Fibroblast of skin of back (primary cell): ENCODE results near the gene RECK.
"Not testable (repeated sequence)": the region's sequence is repeated elsewhere in the genome, so short reads cannot be mapped to it uniquely, and the experiment has no call there.

Experiments
- DNase-seq: peaks from one replicate; pipeline ENCODE4 v3.0.0-alpha.2; 2013

RECK gene

DNA sequence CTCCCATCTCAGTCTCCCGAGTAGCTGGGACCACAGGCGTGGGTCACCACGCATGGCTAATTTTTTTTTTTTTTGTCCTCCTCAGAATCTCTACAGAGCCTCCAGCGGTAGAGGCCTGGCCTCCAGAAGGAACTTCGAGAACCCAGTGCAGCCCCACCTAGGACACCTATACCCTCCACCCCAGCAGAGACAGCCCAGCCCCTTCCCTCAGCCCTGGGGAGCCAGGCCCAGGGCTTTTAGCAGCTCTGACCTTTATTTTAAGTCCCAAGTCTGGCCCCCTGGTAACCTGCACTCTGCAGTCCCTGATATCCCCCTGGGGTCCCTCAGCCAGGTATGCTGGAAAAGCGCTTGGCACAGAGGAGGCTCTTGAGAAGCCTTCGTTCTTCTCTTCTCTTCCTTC is 105.0 kb downstream of the RECK start:
- DNase-seq = no peak

DNA sequence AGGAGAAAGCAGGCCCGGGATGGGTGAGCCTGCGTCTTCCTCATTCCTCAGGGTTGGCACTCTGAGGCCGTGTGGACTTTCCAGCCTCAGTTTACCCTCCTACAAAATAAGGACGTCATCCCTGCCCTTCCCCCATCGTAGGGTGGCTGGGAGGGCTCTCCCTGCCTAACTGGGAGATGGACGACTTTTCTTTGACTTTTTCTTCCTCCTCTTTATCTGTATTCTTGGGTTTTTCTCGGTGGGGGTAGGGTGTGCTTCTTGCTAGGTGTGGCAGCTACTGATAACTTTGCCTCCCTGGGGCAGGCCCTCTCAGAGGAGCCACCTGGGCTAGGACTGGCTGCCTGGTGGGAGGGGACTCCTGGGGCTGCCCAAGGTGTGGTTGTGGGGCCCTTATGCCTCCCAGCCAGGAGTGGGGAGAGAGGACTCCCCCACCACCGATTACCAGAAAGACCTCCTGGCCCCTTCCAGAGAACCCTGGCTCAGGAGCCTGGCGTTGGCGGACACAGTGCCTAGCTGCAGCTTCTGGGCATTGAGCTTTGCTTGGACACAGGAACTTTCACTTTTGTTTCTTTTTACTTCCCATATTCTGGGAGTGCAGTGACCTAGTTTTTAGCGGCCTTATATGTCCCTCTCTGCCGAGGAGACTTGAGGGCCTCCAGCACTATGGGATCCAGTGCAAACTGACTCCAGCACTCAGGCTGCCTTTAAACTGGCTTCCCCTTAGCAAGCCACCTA is 106.0 kb downstream of the RECK start:
- DNase-seq = no peak

DNA sequence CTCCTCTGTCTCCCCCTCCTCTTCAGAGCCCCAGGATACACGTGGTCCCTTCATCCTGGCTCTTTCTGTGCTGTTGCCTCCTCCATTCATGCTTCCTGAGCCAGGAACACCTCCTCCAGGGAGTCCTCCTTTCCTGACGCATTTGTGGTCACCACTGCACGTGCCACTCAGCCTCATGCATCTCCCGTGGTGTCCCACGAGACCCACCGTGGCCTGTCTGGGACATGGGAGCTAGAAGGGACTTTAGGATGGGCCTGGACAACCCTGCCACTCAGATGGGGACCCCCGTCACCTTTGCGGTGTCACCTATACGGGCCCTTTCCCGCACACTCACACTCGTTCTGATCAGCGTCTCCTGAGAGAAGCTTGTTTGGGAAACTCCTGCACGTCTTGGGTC is 106.5 kb downstream of the RECK start:
- DNase-seq = no peak

DNA sequence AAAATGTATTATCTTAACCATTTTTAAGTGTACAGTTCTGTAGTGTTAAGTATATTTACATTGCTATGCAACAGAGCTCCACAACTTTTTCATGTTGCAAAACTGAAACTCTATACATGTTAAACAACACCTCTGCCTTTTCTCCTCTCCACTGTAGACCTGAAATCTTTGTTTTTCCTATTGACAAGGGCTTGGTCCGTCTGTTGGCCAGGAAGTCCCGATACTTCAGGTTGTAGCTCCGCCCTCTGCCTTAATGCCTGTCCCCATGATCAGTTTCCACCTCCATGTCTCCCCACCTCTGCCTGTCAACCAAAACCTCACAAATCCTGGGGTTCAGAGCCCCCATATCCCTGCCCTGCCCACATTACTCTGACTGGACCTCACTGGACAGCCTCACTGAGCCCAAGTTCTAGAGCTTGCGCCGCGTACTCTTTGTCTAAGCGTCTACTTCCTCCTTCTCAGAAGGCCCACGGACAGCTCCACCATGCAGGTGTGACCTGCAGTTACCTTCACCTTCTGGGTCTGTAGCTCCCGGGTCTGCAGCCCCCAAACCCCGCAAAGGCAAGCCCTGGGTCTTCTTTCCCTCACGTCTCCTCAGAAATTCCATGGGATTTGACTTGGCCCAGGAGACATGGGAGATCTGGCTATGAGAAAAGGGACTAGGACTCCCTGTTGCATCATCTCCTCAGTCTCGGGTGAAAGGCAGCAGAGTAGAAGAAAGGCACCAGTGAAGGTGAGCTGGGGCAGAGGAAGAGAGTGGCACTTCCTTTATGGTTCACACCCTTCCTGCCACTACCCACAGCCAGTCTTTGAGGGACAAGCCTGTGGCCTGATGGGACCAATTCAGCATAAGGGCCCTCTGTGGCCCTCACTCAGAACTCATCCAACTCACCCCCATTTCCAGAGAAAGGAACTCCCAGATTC is 107.9 kb downstream of the RECK start:
- DNase-seq = no peak

DNA sequence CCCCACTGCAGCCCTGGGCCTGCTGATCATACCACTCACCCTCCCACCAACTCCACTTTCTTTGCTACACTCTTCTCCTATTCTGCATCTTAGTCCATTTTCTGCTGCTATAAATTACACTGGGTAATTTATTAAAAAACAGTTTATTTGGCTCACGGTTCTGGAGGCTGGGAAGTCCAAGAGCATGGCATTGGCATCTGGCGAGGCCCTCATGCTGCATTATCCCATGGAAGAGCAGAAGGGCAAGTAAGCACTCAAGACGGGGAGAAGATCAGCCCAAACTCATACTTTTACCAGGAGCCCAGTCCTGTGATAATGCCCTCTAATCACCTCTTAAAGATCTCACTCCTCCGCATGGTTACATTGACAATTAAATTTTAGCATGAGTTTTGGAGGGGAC is 109.3 kb downstream of the RECK start:
- DNase-seq = no peak

DNA sequence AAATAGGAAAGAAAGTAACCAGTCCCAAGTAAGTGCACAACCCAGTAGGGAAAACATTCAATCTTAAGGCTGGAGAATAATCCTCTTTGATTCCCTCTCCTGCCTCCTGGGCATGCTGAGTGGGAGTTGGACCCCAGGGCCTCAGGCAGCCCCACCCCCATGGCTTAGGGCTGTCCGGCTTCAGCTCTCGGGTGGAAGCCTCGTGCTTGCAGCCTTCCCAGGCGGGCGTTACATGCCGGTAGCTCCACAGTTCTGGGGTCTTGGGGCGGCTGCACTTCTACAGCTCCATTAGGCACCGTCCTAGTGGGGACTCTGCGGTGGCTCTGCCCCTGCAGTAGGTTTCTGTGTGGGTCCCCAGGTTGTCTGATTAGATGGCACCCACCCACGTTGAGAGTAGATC is 109.9 kb downstream of the RECK start:
- DNase-seq = no peak

DNA sequence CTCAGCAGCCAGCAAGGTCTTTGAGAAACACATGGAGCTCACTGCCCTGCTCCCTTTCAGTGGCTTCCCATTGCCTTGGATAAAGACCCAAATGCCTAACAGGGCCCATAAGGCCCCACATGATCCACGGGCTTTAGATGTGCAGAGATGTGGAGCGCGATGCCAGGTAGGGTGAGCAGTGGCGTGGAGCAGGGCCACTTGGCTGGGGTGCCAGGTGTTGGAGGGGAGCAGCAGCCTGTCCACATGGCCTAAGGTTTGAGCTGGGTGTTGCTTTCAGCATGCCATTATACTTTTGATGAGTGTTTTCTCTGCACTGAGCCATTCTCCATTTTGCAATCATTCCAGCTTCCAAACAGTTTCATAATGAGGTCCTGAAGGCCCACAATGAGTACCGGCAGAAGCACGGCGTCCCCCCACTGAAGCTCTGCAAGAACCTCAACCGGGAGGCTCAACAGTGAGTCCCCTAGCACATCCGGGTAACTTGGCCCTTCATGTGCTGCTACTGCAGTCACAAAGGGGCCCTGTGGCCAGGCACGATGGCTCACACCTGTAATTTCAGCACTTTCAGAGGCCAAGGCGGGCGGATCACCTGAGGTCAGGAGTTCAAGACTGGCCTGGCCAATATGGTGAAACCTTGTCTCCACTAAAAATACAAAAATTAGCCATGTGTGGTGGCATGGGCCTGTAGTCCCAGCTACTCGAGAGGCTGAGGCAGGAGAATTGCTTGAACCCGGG is 110.9 kb downstream of the RECK start:
- DNase-seq = no peak

DNA sequence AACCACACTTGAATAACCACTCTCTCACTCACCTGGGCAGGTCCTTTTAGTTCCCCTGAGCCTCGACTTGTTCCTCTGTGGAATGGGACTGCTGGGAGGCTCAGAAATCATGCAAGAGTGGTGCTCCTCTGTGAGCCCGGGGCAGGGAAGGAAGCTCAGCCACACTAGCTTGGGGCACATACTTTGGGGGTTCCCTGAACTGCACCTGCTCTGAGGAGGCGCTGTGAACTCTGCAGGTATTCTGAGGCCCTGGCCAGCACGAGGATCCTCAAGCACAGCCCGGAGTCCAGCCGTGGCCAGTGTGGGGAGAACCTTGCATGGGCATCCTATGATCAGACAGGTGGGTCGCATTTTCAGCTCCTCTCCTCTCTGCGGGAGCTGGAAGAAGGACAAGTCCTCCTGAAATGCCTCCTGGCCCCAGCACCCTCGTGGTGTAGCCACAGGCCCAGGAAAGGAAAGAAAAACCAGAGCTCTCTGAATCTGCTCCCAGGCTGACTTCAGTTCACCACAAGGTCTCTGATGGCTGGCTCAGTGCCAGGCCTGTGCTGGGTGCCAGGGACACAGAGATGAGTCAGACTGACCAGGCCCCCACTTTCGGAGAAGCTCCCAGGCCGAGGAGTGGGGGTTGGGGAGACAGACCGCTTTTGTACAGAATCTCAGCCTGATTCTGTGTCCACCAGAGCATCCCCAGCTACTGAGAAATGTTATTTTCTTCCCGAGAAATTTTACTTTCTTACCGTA is 111.8 kb downstream of the RECK start:
- peak; percentile 98 for DNase-seq

DNA sequence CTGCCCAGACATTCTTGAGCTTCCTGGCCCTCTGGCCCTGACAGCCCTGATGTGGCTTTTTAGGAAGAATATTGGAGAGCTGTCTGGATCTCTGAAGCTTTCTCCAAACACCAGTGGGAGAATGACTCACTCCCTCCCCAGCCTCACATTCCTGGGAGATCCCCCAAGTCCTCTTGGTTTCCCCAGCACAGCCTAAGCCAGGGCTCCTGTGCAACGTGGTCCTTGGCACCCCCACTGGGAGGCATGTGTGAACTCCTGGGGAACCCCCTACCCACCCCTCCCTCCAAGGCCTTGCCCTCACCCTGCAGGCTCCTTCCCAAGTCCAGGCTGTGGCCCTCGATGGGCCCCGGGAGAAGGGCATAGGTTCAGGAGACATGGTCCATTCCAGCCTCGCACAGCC is 112.5 kb downstream of the RECK start:
- DNase-seq = peak; percentile 88

DNA sequence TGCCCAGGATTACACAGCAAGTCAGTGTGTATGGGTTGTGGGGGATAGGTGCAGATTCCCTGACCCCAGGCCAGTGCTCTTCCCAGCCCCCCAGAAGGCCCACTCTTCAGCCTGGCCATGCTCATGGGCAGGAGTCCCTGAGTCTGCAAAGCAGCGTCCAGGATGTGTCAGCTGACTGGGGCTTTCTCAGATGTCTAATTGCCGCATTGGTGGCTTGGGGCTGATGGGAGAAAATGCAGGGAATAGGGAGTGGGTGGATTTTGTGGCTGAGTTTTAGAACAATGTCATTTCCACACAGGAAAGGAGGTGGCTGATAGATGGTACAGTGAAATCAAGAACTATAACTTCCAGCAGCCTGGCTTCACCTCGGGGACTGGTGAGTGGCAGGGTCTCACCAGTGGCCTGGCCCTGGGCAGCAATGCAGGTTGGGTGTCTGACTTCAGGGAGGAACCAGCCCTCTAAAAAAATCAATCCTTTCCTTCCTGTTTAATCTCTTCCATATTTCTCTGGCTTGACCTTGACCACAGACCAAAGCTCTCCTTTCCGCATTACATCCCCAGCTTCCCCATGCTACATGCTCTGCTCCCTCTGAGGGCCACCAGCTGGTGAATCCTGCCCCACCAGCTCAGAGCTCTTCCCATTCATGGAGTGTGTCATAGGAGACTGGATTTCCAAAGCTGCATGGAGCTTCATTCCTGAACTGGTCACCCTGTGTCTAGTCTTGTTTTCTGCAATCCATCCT is 114.0 kb downstream of the RECK start:
- DNase-seq = peak; percentile 52

DNA sequence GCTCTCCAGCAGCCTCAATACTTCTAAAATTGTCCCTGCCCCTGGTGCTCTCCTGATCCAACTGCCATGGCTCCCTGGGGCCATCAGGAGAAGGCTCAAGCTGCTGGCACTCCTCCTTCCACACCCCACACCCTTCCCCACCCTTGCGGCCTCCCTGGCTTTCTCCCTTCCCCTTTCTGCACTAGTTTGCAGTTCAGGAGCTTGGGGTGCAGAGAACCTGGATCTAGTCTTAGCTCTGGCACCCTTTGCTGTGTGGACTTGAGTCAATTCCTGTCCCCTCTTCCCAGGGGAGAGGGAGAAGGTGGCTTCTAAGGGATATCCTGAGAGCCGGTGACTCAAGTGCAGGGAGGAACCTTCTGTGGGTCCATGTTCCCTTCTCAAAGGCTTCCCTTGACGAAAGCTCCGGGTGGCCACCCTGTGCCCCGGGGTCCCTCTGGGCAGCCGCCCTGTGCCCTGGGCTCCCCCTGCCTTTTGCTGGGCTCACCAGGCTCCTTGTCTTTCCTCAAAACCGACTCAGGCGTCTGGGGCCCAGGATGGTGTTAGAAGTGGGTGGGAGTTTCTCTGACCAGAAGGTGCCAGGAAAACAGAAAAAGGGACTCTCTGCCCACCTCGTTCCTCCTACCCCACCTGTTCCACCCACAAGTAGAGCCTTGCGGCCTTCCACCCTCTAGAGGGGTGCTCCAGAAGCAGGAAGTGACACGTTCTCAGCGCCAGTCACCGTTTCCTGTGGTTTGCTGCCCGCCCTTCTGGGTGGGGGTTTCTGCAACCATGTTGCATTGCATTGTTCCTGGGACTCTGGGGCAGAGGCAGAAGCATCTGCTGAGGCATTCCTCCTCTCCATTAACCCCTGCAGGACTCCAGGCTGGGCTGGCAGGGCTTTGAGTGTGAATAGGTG is 114.8 kb downstream of the RECK start:
- peak; percentile 82 for DNase-seq

DNA sequence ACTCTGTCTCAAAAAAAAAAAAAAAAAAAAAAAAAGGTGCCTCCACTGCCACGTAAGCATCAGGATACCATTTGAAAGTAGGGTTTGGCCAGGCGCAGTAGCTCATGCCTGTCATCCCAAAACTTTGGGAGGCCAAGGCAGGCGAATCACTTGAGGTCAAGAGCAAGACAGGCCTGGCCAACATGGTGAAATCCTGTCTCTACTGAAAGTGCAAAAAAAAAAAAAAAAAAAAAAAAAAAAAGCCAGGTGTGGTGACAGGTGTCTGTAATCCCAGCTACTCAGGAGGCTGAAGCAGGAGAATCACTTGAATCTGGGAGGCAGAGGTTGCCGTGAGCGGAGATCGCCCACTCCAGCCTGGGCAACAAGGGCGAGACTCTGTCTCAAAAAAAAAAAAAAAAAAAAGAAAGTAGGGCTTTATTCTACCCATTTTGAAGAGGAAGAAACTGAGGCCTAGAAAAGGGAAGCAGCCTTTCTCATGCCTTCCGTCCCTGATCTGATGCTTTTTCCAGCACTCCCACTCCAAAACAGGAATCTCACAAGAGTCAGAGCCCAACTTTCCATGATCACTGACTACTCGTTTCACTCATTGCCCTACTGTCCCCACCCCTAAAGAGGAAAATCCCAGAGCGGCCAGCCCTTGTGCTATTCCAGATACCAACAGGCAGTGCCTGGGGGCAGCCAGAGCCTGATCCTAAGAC is 116.2 kb downstream of the RECK start:
- DNase-seq = no peak

DNA sequence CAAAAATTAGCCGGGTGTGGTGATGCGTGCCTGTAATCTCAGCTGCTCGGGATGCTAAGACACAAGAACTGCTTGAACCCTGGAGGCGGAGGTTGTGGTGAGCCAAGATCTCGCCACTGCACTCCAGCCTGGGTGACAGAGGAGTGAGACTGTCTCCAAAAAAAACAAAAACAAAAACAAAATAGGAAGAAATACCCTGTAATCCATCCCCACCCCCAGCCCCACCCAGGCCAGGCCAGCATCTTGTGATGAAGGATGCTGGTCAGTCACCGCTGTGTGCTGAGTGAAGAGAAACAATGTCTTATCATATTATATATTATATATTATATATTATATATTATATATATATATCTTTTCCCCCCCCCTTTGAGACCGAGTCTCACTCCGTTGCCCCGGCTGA is 117.0 kb downstream of the RECK start:
- DNase-seq = no peak

DNA sequence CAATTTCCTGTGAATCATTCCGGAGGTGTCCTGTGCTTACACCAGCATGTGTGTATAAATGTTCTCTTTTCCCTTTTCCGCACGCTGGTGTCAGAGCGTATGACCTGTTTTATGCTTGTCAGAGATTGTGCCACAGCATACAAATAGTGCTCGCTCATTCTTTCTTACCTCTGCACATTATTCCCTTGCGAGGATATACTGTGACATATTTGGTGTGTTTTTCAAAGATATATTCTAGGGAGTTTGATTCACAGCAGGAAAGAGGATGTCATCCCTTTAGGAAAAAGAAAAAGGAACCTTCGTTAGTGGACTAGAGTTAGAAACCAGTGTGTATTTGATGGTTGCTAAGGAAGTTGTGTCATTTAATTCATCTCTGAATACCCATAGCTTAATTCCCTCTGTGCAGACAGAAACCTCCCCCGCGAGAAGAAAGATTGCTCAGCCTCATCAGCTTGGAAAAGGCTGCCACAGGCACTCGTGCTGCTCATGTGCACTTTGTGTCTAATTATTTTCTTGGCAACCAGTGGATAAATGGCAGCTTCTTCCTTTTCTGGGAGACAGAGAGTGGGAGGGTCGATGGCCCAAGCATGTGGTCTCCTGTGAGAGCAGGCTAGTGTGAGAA is 117.7 kb downstream of the RECK start:
- peak; percentile 79 for DNase-seq

DNA sequence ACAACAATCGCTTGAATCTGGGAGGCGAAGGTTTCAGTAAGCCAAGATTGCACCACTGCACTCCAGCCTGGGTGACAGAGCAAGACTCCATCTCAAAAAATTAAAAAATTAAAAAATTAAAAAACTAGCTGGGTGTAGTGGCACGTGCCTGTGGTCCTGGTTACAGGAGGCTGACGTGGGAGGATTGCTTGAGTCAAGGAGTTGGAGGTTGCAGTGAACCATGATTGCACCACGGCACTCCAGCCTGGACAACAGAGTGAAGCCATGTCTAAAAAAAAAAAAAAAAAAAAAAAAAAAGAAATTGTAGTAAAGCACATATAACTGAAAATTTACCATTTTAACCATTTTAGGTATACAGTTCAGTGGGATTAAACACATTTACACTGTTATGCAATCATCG is 119.4 kb downstream of the RECK start:
- no peak for DNase-seq

DNA sequence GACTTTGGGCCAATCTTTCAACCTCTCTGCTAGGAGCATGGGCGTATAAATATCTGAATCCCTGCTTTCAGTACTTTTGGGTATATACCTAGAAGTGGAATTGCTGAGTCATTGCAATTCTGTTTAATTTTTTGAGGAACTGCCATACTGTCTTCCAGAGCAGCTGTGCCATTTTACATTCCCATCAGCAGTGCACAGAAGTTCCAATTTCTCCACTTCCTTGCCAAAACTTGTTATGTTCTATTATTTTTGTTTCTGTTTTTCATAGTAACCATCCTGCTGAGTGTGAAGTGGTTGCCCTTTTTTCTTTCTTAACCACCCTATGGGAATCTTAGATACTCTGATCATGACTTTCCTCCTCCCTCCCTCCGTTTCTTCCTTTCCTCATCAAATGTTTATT is 121.4 kb downstream of the RECK start:
- no peak for DNase-seq

DNA sequence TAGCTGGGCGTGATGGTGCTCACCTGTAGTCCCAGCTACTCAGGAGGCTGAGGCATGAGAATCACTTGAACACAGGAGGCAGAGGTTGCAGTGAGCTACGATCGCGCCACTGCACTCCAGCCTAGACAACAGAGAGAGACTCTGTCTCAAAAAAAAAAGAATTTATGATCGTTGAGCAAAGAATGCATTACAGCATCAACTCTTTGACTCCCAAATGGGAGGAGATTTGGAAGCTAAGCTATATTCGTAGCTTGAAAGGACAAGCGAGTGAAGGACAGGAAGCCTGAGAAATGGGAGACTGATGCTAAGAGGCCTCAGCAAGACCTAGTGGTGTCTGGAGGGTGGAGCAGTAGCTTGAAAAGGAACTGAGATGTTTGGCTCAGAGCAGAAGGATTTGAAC is 122.2 kb downstream of the RECK start:
- peak; percentile 74 for DNase-seq

DNA sequence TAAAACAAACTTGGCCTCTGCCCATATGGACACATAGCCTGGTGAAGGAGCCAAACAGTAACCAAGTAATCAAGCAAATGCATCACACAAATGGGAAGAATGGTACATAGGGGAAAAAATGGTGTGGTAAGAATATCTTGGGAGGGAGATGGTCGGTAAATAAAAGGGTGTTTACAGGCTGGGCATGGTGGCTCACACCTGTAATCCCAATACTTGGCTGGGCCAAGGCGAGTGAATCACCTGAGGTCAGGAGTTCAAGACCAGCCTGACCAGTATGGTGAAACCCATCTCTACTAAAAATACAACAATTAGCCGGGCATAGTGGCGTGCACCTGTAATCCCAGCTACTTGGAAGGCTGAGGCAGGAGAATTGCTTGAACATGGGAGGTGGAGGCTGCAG is 122.8 kb downstream of the RECK start:
- not testable (repeated sequence) for DNase-seq

DNA sequence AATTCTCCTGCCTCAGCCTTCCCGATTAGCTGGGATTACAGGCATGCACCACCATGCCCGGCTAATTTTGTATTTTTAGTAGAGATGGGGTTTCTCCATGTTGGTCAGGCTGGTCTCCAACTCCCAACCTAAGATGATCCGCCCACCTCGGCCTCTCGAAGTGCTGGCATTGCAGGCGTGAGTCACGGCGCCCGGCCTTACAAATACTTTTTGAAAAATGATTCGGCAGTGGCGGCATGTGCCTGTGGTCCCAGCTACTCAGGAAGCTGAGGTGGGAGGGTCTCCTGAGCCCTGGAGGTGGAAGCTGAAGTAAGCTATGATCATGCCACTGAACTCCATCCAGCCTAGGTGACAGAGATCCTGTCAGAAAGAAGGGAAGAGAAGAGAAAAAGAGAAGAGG is 123.4 kb downstream of the RECK start:
- not testable (repeated sequence) for DNase-seq

DNA sequence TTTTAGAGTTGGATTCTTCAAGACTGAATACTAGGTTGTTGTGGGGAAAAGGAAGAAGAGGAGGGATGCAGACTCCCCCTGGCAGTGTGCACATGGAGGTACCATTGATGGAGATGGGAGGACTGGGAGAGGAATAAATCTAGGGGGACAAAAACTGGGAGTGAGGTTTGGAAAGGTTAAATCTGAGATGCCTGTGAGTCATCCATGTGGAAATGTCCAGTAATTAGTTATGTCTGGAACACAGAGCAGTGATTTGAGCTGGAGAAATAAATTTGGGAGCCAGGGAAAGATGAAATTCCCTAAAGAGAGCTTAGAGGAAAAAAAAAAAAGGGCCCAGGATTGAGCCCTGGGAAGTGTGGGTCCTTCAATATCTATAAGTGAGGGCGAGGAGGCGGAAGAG is 124.5 kb downstream of the RECK start:
- DNase-seq = peak; percentile 38
